ENCODE data around the gene SPX.

SPX gene

DNA sequence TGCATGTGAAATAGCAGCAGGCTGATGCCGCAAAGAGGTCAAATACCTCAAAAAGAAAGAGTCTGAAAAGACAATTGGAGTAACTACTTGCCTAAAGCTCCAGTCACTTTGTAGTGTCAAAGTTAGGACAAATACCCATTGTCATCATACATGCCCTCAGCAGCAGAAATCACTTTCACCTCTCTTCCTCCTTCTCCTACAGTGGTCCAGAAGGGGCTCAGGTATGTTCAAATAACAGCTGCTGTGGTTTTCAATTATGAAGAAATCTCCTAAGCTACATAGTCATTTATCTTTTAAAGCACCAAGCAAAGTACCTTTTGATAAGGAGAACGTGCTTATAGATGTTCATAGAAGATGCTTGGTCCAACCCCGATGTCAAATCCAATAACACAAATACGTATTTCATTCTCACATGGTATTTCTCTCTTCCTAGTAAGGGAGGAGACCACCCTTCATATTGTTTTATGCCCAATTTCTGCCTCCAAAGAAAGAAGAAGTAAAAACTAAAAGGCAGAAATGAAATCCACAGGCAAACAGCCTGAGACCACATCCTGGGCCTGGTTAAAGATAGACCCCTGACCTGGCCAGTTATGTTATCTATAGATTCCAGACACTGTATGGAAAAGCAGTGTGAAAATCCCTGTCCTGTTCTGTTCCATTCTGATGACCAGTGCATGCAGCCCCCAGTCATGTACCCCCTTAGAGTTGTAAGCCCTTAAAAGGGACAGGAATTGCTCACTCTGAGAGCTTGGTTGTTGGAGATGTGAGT, 54.8 kb downstream of the SPX start:
- DNase-seq (ENCODE audit: low spot score), result no peak
